Esophagus squamous epithelium (tissue), 4 donors: ENCODE data around the gene C17orf78.

ENCODE experiments used
- CTCF ChIP-seq, 6 experiments: fragments of 450-650 bp in 4 of 6; fragments of 200-600 bp in 2 of 6; sonication (generic) in 2 of 6; IDR thresholded peaks; one replicate each; pipeline ENCODE4 v1.5.1; 2016 to 2019; ENCODE audit warnings: antibody characterized with exemption in 6 of 6, mild to moderate bottlenecking in 4 of 6, moderate library complexity in 4 of 6
- POLR2A ChIP-seq, 4 donors: fragments of 450-650 bp; IDR thresholded peaks; one replicate each; pipeline ENCODE4 v1.6.1; 2017; ENCODE audit warnings: antibody characterized with exemption in 4 of 4, mild to moderate bottlenecking in 4 of 4, moderate library complexity in 3 of 4

- no peak for TF ChIP-seq POLR2A (IDR thresholded peaks at IDR 0.05)
- TF ChIP-seq CTCF (IDR thresholded peaks at IDR 0.05) = no peak
Measured at GRCh38 chr17:37385474-37385990, 9.7 kb downstream of the C17orf78 start.
